ENCODE data around the gene TMC8.

DNA sequence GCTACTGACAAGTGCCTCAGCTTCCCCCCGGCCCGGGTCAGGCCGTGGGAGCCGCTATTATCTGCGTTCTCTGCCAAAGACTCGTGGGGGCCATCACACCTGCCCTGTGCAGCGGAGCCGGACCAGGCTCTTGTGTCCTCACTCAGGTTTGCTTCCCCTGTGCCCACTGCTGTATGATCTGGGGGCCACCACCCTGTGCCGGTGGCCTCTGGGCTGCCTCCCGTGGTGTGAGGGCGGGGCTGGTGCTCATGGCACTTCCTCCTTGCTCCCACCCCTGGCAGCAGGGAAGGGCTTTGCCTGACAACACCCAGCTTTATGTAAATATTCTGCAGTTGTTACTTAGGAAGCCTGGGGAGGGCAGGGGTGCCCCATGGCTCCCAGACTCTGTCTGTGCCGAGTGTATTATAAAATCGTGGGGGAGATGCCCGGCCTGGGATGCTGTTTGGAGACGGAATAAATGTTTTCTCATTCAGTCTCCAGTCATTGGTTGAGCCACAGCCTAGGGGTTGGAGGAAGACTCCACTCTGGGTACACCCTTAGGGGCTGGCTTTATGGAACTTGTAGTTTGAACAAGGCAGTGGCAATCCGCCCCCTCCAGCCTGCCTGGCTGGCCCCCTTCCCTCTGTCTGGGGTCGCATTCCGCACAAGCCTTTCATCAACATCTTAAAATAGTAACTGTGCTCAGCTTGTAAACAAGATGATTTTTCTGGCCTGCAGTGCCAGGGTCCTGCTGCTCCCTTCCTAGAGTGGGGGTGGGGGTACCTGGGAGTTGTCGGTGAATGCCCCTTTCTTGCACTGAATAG, 41.9 kb downstream of the TMC8 start:
- peak; percentile 33 for TF ChIP-seq POLR2AphosphoS5 (IDR thresholded peaks at IDR 0.05)
- TF ChIP-seq, protein P1, sequence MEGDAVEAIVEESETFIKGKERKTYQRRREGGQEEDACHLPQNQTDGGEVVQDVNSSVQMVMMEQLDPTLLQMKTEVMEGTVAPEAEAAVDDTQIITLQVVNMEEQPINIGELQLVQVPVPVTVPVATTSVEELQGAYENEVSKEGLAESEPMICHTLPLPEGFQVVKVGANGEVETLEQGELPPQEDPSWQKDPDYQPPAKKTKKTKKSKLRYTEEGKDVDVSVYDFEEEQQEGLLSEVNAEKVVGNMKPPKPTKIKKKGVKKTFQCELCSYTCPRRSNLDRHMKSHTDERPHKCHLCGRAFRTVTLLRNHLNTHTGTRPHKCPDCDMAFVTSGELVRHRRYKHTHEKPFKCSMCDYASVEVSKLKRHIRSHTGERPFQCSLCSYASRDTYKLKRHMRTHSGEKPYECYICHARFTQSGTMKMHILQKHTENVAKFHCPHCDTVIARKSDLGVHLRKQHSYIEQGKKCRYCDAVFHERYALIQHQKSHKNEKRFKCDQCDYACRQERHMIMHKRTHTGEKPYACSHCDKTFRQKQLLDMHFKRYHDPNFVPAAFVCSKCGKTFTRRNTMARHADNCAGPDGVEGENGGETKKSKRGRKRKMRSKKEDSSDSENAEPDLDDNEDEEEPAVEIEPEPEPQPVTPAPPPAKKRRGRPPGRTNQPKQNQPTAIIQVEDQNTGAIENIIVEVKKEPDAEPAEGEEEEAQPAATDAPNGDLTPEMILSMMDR (IDR thresholded peaks at IDR 0.05): no peak
